ENCODE measurements around the gene KCNIP2. TPM values are rescaled to one million over a fixed set of nuclear protein-coding genes. Genes with fewer than 3 reads are reported as not detected.

The KCNIP2 gene
- total and polyA plus RNA-seq, 2 donors from 2014 or later, result 0.67 to 3.4 TPM

GRCh38 chr10:101824736-101825135, 18.9 kb downstream of the KCNIP2 start:
- Histone ChIP-seq H3K27ac (ENCODE audit: low read depth in 2 of 2, low read length in 2 of 2) (no peak overlapping the region), H3K36me3 (ENCODE audit: control insufficient read depth in 2 of 3, insufficient read depth in 3 of 3, low read length in 3 of 3) (peaks cover 0 to 2% (median 0%) of the 10 kb centered on the region in 3 donors), H3K9ac (ENCODE audit: low read length in 3 of 3) (no peak overlapping the region), H3K4me3 (ENCODE audit: low read length in 3 of 3) (no peak overlapping the region), H3K27me3 (ENCODE audit: control insufficient read depth, insufficient read depth, low read length) (no peaks in the 10 kb centered on the region), H3K9me3 (ENCODE audit: control insufficient read depth in 2 of 3, insufficient read depth in 1 of 3, low read length in 3 of 3) (no peaks in the 10 kb centered on the region), H3K4me1 (ENCODE audit: control insufficient read depth in 2 of 3, insufficient read depth in 2 of 3, low read depth in 1 of 3, low read length in 3 of 3) (no peaks in the 10 kb centered on the region)
- FAIRE-seq (no peak), DNase-seq (no peak)
- intact Hi-C loops (cut with DNase I), result no loop called here
- TF ChIP-seq, protein P1, sequence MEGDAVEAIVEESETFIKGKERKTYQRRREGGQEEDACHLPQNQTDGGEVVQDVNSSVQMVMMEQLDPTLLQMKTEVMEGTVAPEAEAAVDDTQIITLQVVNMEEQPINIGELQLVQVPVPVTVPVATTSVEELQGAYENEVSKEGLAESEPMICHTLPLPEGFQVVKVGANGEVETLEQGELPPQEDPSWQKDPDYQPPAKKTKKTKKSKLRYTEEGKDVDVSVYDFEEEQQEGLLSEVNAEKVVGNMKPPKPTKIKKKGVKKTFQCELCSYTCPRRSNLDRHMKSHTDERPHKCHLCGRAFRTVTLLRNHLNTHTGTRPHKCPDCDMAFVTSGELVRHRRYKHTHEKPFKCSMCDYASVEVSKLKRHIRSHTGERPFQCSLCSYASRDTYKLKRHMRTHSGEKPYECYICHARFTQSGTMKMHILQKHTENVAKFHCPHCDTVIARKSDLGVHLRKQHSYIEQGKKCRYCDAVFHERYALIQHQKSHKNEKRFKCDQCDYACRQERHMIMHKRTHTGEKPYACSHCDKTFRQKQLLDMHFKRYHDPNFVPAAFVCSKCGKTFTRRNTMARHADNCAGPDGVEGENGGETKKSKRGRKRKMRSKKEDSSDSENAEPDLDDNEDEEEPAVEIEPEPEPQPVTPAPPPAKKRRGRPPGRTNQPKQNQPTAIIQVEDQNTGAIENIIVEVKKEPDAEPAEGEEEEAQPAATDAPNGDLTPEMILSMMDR (IDR thresholded peaks at IDR 0.05; ENCODE audit: borderline replicate concordance, extremely low read depth, insufficient read depth), result no peak

- Histone ChIP-seq H3K27ac (ENCODE audit: low read depth in 2 of 2, low read length in 2 of 2) (peak overlapping the region; percentile 82 to 96), H3K9me3 (ENCODE audit: control insufficient read depth in 2 of 3, insufficient read depth in 1 of 3, low read length in 3 of 3) (no peaks in the 10 kb centered on the region), H3K9ac (ENCODE audit: low read length in 3 of 3) (peak overlapping the region; percentile 74 to 98 (median 93)), H3K27me3 (ENCODE audit: control insufficient read depth, insufficient read depth, low read length) (no peaks in the 10 kb centered on the region), H3K4me3 (ENCODE audit: low read length in 3 of 3) (peak overlapping the region; percentile 92 to 99 (median 93)), H3K36me3 (ENCODE audit: control insufficient read depth in 2 of 3, insufficient read depth in 3 of 3, low read length in 3 of 3) (no peaks in the 10 kb centered on the region), H3K4me1 (ENCODE audit: control insufficient read depth in 2 of 3, insufficient read depth in 2 of 3, low read depth in 1 of 3, low read length in 3 of 3) (peaks cover 3 to 11% (median 10%) of the 10 kb centered on the region in 3 donors)
- TF ChIP-seq, protein P1 (IDR thresholded peaks at IDR 0.05; ENCODE audit: borderline replicate concordance, extremely low read depth, insufficient read depth), result no peak
- no peak for FAIRE-seq
- intact Hi-C loops (cut with DNase I), result no loop called here
- DNase-seq, result peak in 4 of 5 donors; percentile 55 to 75 (median 72)
These were observed 24.5 kb downstream of the KCNIP2 start for GRCh38 chr10:101818872-101819633.

- no peaks in the 10 kb centered on the region for H3K36me3 ChIP-seq (ENCODE audit: control insufficient read depth in 2 of 3, insufficient read depth in 3 of 3, low read length in 3 of 3)
- H3K4me1 ChIP-seq (ENCODE audit: control insufficient read depth in 2 of 3, insufficient read depth in 2 of 3, low read depth in 1 of 3, low read length in 3 of 3), result peaks cover 3 to 14% (median 12%) of the 10 kb centered on the region in 3 donors
- H3K9ac ChIP-seq (ENCODE audit: low read length in 3 of 3), result peak within 1 kb of the TSS; percentile 74 to 98 (median 93)
- peak; percentile 99 for DNase-seq
- peak; percentile 88 for FAIRE-seq
- peak within 1 kb of the TSS; percentile 93 to 96 for H3K27ac ChIP-seq (ENCODE audit: low read depth in 2 of 2, low read length in 2 of 2)
- no peaks in the 10 kb centered on the region for H3K9me3 ChIP-seq (ENCODE audit: control insufficient read depth in 2 of 3, insufficient read depth in 1 of 3, low read length in 3 of 3)
- intact Hi-C loops (cut with DNase I), result no loop called here
- peak within 1 kb of the TSS; percentile 92 to 99 (median 93) for H3K4me3 ChIP-seq (ENCODE audit: low read length in 3 of 3)
- TF ChIP-seq, protein P1 (IDR thresholded peaks at IDR 0.05; ENCODE audit: borderline replicate concordance, extremely low read depth, insufficient read depth), result peak; percentile 0
- H3K27me3 ChIP-seq (ENCODE audit: control insufficient read depth, insufficient read depth, low read length), result no peaks in the 10 kb centered on the region
These were observed 25.3 kb downstream of the KCNIP2 start, which contains the start of gene OGA for GRCh38 chr10:101818119-101818871. Gene OGA, minus strand, starts transcription at chr10:101818444. Its CDS starts 422 bp downstream, at chr10:101818022.

All from kidney (tissue), 14 donors.